GM21381 (cell line): ENCODE results near the gene PHACTR1.

Experiments used
- ATAC-seq: cut with Tn5 transposase; IDR thresholded peaks from one replicate; pipeline ENCODE4 v1.9.1; 2021; ENCODE audit warnings: mild to moderate bottlenecking, moderate library complexity; ENCODE audit not compliant: unreplicated experiment

PHACTR1 gene

DNA sequence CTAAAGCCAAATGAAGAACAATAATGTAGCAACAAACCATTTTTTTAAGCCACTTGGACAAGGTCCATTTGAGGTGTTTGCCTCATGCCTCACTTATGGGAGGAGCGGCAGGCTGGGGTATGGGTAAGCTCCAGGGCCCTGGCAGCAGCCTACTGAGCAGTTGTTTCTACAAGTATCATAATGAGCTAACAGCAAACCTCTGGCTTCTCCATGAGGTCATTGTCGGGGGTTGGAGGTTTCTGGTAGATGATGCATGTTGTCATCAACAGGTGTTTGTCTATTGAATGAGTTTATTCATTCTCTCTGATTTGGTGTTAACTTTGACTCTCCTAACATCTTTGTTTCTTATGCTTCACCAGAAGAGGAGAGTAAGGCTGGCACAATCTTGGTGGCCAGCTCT lies 461.1 kb downstream of the PHACTR1 start:
- no peak for ATAC-seq

DNA sequence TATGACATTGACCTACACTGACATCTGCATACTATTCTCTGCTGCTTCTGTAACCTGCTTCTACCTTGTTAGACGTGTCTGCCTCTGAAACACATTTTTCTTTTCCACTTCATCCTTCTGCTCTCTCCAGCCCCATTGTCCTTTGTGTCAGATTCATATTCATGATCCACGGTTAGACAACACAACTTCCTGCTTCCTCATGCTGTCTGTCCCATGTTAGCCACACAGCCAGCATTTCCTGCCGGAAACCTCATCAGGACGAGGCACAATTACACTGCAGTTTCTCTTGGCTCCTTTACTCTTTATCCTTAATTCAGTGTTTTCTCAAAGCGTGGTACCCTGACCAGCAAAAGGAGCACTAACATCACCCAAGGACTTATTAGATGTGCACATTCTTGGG lies 461.5 kb downstream of the PHACTR1 start:
- ATAC-seq = no peak

DNA sequence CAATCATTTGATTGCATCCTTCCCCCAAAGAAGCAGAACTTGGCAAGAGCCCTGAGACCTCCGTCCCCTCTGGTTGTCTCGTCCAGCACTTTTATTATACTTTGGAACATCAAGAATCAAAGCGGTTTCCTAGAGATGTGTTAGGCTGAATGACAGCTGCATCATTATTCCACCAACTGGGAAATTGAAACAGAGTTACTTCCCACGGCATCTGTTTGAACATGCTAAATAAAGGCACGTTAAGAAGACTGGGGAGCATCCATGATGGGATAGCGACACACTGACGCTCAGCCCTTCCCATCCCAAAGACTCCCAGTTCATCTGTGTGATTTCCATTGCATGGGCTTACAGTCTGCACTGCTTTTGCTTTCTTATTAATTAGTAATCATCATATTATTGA lies 464.0 kb downstream of the PHACTR1 start:
- ATAC-seq = no peak

DNA sequence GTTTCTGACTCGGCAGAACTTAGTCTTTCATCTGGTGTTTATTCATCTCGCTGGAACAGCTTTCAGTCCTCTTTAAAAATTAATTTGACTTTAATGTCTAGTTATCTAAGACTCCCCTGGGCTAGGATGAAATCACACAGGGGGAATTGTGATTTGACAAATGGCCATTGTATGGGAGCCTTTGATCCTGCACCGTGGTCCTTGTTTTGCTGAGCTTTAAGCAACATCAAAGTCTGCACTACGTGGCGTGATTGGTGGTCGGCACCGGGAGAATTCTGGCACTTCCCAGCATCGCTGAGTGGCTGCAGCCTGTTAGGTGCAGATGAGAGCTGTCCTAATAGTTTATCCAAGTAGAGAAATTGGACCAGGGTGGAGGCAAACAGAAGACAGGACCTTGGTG lies 464.8 kb downstream of the PHACTR1 start:
- ATAC-seq = no peak

GRCh38 chr6:13183415-13184088 lies 467.0 kb downstream of the PHACTR1 start:
- no peak for ATAC-seq

DNA sequence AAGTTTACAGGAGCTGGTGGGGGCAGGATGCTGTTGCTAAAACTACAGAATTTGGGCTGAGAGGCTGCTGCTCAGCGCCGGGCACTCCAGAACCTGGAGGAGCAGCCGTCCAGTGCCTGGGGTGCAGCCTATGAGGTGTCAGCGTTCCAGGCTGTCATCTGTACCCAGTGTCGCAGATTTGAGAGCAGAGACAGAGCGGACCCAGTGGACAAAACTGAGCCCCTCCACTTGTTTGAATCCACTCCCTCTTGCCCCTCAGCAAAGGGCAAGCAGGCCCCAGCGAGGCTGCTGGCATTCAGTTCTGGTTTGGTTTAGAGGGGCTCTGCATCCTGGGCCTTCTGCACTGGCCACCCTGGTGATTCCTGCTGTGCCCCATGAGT lies 467.5 kb downstream of the PHACTR1 start:
- no peak for ATAC-seq

GRCh38 chr6:13184547-13184946 lies 468.0 kb downstream of the PHACTR1 start:
- ATAC-seq = no peak

DNA sequence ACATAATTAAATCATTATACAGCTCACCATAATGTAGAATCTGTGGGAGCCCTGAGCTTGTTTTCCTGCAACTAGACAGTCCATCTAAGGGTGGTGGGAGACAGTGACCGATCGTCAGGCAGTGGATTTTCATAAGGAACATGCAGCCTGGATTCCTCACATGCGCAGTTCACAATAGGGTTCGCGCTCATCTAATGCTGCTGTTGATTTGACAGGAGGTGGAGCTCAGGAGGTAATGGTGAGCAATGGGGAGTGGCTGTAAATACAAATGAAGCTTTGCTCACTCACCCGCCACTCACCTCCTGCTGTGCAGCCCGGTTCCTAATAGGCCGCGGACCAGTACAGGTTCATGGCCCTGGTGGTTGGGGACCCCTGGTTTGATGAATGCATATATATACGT lies 470.3 kb downstream of the PHACTR1 start:
- ATAC-seq = no peak

GRCh38 chr6:13187692-13188091 lies 471.1 kb downstream of the PHACTR1 start:
- no peak for ATAC-seq

DNA sequence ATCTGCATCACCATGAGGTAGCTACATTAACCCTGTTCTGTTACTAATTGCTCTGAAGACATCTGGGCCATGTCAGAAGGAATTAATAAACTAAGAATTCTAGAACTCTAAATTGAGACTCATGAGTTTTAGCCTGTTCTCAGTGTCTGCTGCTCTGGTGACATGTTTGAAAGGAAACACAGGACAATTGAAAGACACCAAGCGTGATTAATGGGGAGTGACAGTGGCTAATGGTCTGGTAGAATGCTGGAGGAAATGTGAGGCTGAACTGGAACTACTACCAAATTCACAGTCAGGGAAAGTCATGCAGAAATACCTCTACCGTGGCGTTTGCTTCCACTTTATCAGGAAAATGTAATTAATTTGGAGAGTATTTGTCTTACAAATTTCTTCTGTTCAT lies 471.7 kb downstream of the PHACTR1 start:
- ATAC-seq = no peak

GRCh38 chr6:13189710-13190109 lies 473.1 kb downstream of the PHACTR1 start:
- no peak for ATAC-seq

DNA sequence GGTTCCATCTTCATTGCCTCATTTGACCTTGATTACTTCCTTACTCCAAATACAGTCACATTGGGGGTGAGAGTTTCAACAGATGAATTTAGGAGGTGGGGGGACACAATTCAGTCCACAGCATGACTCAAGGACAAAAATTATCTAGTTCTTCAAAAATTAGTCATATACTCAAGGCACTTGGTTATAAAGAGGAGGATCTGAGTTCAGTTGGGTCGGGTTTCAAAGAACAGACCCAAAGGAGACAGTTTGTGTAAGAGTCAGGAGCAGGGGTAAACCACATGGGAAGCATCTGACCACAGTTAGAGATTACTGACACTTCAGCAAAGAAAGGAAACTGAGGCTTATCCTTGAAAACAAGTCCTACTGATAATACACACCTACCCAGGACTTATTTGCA lies 473.8 kb downstream of the PHACTR1 start:
- ATAC-seq = no peak

- ATAC-seq = no peak
These were observed 474.9 kb downstream of the PHACTR1 start for GRCh38 chr6:13191461-13191860.

GRCh38 chr6:13194852-13195251 lies 478.3 kb downstream of the PHACTR1 start:
- ATAC-seq = no peak

DNA sequence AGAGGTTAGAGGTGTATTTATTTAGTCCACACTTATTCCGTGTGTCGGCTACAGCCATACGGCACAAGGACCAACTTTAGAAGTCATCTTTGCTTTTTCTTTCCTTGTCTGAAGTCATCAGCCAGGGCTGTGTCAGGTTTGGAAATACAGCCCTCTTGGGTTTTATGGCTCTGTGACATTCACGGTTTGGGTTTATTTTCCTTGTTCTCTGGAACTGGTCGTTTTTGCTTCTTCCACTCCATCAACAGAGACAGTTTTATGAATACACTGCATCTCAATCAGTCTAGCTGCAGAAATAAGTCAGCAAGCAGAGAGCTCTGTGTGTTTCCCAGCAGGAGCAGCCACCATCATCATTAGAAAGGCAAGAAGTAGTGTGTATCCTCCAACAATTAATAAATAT lies 479.2 kb downstream of the PHACTR1 start:
- ATAC-seq = no peak

DNA sequence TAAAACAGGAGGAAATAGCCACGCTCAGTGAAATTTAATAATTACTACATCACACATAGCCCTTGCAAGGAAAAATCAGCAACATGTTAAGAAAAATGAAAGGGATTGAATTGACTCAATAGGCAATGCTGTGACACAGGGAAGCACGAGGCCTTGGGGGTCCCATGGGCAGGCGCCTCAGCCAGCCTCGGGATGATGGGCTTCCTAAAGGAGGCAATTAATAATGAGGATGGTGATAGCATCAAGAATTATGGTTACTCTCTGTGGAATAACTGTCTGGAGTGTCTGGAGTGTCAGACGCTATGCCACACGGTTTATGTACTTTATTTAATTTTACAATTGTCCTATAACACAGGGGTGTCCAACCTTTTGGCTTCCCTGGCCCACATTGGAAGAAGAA lies 481.6 kb downstream of the PHACTR1 start:
- no peak for ATAC-seq

DNA sequence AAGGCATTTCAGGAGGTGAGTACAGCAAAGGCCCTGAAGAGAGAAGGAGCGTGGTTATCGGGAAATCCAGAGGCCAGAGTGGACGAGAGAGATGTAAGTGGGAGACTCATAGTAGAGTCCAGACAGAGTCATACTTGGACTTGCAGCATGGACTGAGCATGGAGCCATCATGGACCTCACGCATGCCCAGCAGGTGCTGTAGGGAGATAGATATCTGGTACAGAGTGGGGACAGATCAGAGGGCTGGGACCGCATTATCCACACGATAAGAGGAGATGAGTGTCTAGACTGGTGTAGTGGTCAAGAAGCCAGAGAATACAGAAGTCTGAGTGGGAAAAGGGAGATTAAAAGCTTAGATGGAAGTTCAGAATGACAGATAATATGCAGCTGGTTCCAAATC lies 484.8 kb downstream of the PHACTR1 start:
- ATAC-seq = no peak

- no peak for ATAC-seq
These were observed 486.6 kb downstream of the PHACTR1 start for GRCh38 chr6:13203145-13203544.

GRCh38 chr6:13205106-13205505 lies 488.5 kb downstream of the PHACTR1 start:
- ATAC-seq = no peak

DNA sequence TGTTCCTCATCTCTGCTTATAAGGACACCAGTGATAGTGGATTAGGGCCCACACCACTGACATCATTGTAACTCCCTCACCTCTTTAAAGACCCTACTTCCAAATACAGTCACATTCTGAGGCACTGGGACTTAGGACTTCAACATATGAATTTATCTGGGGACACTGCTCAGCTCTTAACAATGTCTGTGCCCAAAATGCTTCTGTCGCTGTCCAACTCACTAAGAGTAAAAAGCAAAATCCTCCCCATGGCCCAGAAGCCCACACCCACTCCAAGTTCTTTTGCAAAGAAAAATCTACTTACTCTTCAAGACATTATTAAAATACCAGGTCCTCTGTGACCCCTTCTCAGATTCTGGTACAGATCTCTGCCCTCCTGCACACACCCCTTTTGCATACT lies 495.5 kb downstream of the PHACTR1 start:
- no peak for ATAC-seq

DNA sequence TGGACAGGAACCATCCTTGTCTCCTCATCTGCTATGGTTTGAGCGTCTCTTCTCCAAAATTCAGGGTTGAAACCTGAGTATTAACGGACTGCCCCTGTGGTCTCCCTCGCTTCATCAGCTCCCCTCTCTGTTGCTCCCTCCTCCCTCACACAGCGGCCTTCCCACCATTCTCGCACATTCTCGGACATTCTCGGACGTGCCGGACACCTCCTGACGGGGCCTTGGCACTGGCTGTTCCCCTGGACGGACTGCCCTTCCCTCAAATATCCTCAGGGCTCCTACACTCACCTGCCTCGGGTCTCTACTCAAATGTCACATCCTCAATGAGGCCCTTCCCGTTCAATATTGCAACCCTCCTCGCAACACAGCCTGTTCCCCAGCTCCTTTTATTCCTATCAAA lies 496.0 kb downstream of the PHACTR1 start:
- no peak for ATAC-seq

DNA sequence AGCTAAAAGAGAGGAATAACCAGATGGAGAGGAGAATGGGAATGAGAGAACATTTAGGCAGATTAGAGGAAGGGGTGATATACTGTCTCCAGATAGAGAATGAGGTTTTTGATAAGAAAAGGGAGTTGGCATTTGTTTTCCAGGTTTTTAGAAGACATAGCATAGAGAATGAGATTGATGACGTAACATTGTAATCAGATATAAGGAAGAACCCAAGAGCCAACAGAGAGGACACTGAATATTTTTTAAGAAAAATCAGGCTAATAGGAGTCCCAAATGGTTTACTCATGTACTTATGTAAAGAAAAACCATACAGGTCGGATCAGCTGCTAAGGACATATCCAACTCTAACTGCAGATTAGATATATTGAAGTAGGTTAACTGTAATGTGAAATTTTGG lies 498.8 kb downstream of the PHACTR1 start:
- no peak for ATAC-seq

DNA sequence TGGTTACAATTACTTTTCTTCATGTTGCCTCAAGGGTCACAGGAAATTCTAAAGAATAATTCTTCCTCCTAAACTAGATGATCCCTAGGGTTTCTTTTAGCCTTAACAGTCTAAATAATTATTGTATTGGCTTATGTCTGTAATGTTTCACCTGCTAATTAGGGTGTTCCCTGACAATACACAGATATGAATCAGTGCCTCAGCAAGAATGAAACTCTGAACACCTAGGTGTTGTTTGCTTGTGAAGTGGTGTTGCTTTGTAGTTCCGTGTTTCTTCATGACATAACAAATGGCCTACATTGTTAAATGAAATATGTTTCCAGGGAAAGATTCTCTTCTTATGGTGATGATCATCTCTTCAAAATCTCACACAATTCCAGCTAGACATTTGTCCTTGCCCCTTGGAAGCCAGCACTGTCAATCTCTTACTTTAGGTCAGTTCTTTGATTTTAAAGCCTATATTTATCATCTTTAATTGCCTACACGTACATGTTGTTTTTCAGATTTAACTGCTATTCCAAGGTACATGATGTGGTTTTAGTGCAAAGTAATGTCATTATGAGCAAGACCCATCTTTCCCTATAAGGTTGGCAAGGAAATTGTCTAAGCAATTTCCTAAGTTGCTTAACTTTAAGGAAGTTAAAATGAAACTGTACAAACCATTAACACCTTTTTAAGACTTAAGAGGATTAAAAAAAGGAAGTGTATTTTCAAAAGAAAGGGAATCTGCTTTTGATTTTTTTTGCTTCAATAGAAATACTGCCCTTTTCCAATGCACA lies 499.9 kb downstream of the PHACTR1 start:
- no peak for ATAC-seq
